Gastroesophageal sphincter (tissue), 3 donors: ENCODE measurements around the gene B4GALT2.

Experiments
- EP300 ChIP-seq: sonication (generic); formaldehyde crosslinking; IDR thresholded peaks from one replicate; pipeline ENCODE4 v1.6.1; 2017; ENCODE audit warnings: antibody characterized with exemption, mild to moderate bottlenecking
- POLR2A ChIP-seq, 2 donors: fragments of 450-650 bp; IDR thresholded peaks; one replicate each; pipeline ENCODE4 v1.6.1; 2017; ENCODE audit warnings: antibody characterized with exemption in 2 of 2, mild to moderate bottlenecking in 2 of 2, moderate library complexity in 1 of 2
- POLR2AphosphoS5 ChIP-seq: sonication (generic); formaldehyde crosslinking; IDR thresholded peaks from one replicate; pipeline ENCODE4 v1.6.1; 2017; ENCODE audit warnings: antibody characterized with exemption
- TF ChIP-seq, protein P1 (sequence below), 4 experiments: fragments of 200-600 bp in 2 of 4; fragments of 450-650 bp in 2 of 4; sonication (generic) in 1 of 4; IDR thresholded peaks; one replicate each; pipeline ENCODE4 v1.5.1; 2017 to 2019; ENCODE audit warnings: antibody characterized with exemption in 4 of 4, mild to moderate bottlenecking in 2 of 4, moderate library complexity in 2 of 4

DNA sequence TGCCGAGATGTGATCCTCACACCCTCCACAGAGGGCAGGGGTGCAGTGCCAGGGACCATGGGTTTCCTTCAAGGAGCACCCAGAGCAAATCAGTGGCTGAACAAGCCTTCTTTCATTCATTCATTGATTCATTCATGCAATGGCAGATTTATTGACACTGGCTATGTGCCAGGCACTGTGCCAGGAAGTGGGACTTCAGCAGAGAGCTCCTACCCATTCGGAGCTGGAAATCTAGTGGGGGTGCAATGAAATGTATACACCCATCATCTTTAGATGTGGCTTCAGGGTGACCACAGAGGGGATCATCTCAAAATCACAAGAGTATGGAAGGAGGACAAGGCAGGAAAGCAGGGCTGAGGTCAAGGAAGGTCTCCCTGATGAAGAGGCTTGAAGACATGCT lies 33.4 kb downstream of the B4GALT2 start:
- TF ChIP-seq EP300 (no peak), POLR2A (IDR thresholded peaks at IDR 0.05) (no peak), POLR2AphosphoS5 (no peak)
- TF ChIP-seq, protein P1, sequence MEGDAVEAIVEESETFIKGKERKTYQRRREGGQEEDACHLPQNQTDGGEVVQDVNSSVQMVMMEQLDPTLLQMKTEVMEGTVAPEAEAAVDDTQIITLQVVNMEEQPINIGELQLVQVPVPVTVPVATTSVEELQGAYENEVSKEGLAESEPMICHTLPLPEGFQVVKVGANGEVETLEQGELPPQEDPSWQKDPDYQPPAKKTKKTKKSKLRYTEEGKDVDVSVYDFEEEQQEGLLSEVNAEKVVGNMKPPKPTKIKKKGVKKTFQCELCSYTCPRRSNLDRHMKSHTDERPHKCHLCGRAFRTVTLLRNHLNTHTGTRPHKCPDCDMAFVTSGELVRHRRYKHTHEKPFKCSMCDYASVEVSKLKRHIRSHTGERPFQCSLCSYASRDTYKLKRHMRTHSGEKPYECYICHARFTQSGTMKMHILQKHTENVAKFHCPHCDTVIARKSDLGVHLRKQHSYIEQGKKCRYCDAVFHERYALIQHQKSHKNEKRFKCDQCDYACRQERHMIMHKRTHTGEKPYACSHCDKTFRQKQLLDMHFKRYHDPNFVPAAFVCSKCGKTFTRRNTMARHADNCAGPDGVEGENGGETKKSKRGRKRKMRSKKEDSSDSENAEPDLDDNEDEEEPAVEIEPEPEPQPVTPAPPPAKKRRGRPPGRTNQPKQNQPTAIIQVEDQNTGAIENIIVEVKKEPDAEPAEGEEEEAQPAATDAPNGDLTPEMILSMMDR (IDR thresholded peaks at IDR 0.05): no peak
